ENCODE data around the gene TMEM187. TPM values are rescaled to one million over a fixed set of nuclear protein-coding genes. Genes with fewer than 3 reads are reported as not detected.

TMEM187 gene, protein sequence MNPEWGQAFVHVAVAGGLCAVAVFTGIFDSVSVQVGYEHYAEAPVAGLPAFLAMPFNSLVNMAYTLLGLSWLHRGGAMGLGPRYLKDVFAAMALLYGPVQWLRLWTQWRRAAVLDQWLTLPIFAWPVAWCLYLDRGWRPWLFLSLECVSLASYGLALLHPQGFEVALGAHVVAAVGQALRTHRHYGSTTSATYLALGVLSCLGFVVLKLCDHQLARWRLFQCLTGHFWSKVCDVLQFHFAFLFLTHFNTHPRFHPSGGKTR
- total RNA-seq, result 6.4 and 7.3 TPM in 2 replicates

DNA sequence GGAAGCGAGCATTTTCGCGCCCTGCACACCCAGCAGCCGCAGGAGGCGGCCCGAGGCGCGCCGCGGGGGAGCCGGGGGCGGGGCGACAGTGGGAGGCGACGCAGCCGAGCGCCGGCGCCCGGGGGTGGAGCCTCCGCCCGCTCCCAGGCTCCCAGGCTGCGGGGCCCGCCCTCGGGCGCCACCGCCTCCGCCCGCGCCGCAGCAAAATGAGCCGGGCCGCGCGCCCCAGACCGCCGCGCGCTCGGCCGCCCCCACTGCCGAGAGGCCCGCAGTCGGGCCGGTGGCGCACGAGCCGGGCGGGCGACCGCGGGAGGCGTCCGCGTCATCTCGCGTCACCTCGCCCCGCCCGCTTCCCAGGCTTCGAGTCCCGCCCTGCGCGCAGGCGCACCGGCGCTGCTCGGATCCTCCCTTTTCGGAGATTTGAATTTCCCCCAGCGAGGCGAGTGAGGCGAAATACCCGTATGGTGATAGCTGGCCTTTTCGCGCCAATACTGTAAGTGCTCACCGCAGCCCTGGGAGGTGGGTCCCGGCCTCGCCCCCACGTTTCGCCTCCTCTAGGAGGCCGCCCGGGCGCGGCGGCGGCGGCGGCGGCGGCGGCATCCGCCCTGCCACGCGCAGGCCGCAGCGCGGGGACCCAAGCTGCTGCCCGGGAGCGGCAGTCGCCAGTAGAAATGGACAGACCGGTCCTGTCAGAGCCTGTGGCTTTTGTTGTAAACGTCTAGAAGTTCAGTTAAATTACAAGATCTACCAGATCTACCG lies at the start of gene TMEM187:
Gene TMEM187 (plus strand): TSS at position 387 of the 759 bp plus-strand sequence. CDS start 9,309 bp downstream, outside the sequence.

DNA sequence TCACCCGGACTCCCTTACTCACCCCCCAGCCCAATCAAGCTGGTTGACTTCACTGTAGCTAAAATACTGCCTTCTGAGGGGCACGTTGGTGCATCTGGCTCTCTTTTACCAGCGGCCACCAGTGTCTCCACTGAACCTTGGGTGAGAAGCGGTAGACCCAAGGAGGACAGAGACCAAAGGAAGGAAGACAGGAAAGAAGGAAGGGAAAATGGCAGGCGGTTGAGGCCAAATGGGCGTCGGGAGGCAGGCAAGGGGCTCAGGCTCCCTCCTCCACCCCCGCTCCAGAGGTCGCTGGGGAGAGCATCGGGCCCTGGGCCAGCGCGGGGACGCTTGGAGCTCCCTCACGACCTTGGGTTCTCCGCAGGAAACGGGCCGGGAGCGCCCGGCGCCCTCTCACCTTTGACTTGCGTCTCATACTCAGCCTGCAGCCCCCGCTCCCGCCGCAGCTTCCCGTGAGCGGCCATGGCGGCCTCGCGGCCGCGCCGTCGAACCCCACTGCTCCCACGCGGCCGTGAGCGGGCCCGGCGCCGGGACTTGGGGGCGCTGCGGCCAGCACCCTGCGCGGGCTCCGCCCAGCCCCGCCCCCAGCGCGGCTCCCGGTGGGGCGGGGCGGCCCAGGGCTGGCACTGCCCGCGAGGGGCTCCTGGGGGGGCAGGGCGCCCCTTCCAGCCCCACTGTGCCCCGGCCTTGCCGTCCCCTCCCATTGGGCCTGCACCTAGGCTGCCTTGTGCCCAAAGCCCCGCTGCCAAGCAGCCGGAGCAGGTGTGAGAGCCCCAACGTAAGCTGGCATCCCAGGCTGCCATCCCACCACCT lies 46.6 kb upstream of the TMEM187 start, which contains the start of gene ARHGAP4:
Gene ARHGAP4 (minus strand): TSS at position 526 of the 813 bp plus-strand sequence. CDS start 62 bp downstream, at position 464.

DNA sequence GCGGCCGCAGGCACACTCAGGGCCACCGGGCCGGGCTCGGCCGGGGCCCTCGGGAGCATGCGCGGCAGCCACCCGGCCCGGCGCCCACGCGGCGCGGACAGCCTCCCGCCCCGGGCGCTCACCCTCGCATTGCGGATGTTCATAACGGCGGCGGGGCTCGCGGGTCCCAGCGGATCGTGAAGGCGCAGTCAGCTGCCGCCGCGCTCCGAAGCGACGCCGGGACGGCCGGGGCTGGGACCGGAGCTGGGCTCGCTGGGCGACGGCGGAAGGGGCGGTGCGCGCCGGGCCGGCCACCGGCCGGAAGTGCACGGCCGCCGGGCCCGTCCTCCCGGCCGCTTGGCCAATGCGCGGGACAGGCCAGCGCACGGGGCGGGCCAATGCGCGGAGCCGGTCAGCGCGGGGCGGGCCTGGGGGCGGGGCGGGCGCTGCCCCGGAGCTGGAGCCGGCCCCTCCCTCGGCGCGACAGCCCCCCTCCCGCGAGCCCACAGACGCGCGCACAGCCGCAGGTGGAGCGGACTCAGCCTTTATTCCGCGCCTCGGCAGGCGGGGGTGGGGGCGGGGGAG lies 37.7 kb upstream of the TMEM187 start, which contains the start of gene NAA10:
Gene NAA10 (minus strand): TSS at position 276 of the 564 bp plus-strand sequence. CDS start 133 bp downstream, at position 143.

DNA sequence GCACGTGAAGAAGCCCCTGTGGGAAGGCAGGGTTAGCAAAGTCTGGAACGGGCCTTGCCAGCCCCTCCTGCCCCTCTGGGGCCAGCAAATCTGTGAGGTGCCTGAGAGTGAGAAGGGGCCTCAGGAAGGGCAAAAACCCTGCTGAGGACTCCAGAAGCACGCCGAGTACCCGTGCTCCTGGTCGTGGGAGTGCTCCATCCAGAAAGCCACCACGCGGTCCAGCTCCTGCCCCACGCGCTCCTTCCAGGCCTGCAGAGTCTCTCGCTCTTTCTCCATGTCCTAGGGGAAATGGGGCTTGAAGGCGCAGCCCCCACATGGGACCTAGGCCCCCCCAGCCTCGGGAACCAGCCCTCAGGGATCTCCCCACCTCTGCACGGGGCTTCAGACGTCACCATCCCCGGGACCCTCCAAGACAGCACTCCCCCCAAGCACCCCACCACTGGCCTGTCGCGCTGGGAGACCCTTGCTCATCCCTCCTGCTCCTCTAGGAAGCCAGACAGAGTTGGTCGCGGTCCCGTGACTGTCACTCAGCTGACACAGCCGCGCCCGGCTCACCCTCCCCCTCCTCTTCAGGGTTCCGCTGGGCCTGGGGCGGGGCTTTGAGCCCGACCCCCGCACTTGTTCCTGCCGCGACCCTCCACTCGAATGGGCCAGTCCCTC lies 28.3 kb upstream of the TMEM187 start, which contains the start of gene RENBP:
Gene RENBP (minus strand): TSS at position 504 of the 660 bp plus-strand sequence. CDS start 33 bp downstream, at position 471.

DNA sequence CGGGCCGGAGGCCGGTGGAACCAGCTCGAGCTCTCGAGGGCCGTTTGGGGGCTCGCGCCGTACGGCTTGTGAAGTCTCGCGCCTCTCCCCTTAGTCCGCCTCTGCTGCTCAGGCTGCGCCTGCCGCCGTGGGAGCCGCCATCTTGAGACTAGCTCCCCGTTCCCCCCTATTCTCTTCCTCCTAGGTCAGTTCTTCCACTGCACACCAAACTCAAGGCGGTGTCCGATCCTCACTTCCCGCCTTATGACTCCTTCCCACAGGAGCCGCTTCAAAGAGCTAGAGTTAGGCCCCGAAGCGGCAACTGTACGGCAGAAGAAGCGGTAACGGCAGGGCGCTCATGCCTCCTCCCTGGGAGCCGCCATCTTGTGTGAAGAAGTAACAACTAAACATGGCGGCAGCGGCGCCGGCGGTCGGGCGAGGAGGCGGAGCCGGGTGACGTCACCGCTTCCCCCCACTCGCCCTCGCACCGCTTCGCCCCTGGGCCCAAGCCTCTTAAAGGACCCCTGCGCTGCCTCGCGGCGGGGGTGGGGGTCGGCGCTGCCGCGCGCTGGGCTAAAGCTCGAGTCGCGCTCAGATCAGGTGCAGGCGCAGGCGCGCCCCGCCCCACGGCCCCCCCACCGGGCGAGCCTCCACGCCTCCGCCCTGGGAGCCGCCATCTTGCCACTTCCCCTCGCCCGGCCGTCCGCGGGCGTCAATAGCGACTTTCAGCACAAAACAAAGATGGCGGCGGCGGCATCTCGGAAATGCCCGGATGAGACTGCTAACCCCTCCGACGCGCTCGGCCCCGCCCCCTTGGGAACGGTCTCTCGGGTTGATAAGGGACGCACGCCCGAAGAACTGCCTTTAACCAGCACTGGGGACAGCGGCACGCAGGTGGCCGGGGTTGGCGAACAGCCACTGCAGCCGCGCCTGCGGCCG lies 845 bp upstream of the TMEM187 start, which contains the start of gene HCFC1:
Gene HCFC1 (minus strand): TSS at position 369 of the 918 bp plus-strand sequence. CDS start 978 bp downstream, outside the sequence.

DNA sequence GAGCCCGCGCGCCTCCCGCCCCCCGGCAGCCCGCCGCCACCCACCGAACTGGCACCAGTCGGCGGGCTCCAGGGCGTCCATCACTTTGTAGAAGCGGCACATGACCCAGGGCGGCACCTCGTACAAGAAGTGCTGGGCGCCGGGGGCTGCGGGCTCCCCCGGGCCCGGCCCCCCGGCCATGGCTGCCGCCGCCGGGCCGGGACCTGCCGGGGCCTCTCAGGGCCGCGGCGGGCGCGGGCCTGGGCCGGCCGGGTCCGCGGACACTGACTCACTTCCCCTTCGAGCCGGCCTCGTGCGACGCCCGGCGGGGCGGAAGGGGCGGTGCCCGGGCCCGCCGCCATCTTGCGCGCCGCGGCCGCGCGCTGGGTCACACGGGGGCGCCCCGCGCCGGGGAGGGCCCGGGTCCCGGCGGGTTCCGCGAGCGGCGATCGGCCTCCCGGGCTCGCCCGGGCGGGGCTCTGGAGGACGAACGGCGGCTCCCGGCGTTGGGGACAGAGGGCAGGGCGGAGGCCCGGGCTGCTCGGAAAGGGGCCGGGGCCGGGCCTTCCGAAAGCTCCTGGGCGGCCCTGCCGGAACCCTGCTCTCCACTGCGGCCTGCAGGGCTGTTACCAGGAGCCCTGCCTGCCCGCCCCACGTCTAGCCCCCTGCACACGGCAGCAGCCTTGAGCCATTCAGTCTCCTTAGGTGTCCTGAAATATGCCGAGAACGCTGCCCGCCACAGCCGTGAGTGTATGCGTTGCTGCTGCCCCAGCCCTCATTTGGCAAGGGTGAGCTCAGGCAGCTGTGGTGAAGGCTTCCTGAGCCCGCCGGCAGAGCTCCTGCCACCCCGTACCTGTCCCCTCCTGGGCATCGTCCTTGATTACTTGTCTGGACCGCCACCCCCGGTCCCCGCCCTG lies 47.3 kb downstream of the TMEM187 start, which contains the start of gene IRAK1:
Gene IRAK1 (minus strand): TSS at position 270 of the 896 bp plus-strand sequence. CDS start 90 bp downstream, at position 180.

Other genes with a start within 250 kb of the TMEM187 start
- gene BCAP31, start 248.4 kb upstream of the TMEM187 start, total RNA-seq, result 171 and 208 TPM in 2 replicates
- gene ABCD1, start 247.9 kb upstream of the TMEM187 start, total RNA-seq, result 13.6 and 14.7 TPM in 2 replicates
- 4.3 and 7.5 TPM in 2 replicates for gene PLXNB3, start 208.5 kb upstream of the TMEM187 start, total RNA-seq
- 0.26 and 0.56 TPM in 2 replicates for gene SRPK3, start 191.7 kb upstream of the TMEM187 start, total RNA-seq
- gene IDH3G, start 178.4 kb upstream of the TMEM187 start, total RNA-seq, result 57.4 and 67.8 TPM in 2 replicates
- gene SSR4, start 178.1 kb upstream of the TMEM187 start, total RNA-seq, result 168 and 219 TPM in 2 replicates
- gene PDZD4, start 142.2 kb upstream of the TMEM187 start, total RNA-seq, result 0.37 and 0.53 TPM in 2 replicates
- gene L1CAM, start 86.6 kb upstream of the TMEM187 start, total RNA-seq, result under 0.01 and 0.13 TPM in 2 replicates
- not detected in 2 replicates for gene AVPR2, start 68.1 kb upstream of the TMEM187 start, total RNA-seq
- 1.1 and 1.2 TPM in 2 replicates for gene ARHGAP4, start 46.5 kb upstream of the TMEM187 start, total RNA-seq
- 42.7 and 52.8 TPM in 2 replicates for gene NAA10, start 37.7 kb upstream of the TMEM187 start, total RNA-seq
- gene RENBP, start 28.1 kb upstream of the TMEM187 start, total RNA-seq, result 18.8 and 20.8 TPM in 2 replicates
- gene HCFC1, start 936 bp upstream of the TMEM187 start, total RNA-seq, result 11.8 and 12.7 TPM in 2 replicates
- gene IRAK1, start 47.1 kb downstream of the TMEM187 start, total RNA-seq, result 59.7 and 63.7 TPM in 2 replicates
- 18.0 and 29.0 TPM in 2 replicates for gene MECP2, start 125.0 kb downstream of the TMEM187 start, total RNA-seq
- gene OPN1LW, start 171.5 kb downstream of the TMEM187 start, total RNA-seq, result not detected in 2 replicates
- gene OPN1MW, start 209.8 kb downstream of the TMEM187 start, total RNA-seq, result not detected in 2 replicates
- not detected in 2 replicates for gene OPN1MW2, start 247.0 kb downstream of the TMEM187 start, total RNA-seq